Esophagus squamous epithelium (tissue), 4 donors: ENCODE data around the gene RFTN1.

Experiments used
- POLR2A ChIP-seq, 4 donors: fragments of 450-650 bp; IDR thresholded peaks; one replicate each; pipeline ENCODE4 v1.6.1; 2017; ENCODE audit warnings: antibody characterized with exemption in 4 of 4, mild to moderate bottlenecking in 4 of 4, moderate library complexity in 3 of 4
- TF ChIP-seq, protein P1 (sequence below), 6 experiments: fragments of 450-650 bp in 4 of 6; fragments of 200-600 bp in 2 of 6; sonication (generic) in 2 of 6; IDR thresholded peaks; one replicate each; pipeline ENCODE4 v1.5.1; 2016 to 2019; ENCODE audit warnings: antibody characterized with exemption in 6 of 6, mild to moderate bottlenecking in 4 of 6, moderate library complexity in 4 of 6

DNA sequence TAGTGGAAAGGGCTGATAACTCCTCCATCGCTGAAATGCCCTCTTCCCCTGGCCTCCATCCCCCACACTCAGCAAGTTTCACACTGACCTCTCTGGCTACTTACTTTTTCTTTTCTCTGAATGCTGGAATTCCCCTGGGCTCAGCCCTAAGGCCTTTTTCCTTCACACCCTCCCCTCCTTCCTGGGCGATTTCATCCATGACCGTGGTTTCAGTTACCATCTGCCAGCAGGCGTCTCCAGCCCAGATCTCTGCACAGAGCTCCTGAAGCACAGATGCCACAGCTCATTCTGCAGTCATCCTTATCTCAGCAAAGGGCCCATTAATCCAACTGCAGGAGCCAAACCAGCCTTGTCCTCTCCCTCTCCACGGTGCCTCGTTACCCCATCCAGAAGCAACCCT is 114.0 kb downstream of the RFTN1 start:
- TF ChIP-seq, protein P1, sequence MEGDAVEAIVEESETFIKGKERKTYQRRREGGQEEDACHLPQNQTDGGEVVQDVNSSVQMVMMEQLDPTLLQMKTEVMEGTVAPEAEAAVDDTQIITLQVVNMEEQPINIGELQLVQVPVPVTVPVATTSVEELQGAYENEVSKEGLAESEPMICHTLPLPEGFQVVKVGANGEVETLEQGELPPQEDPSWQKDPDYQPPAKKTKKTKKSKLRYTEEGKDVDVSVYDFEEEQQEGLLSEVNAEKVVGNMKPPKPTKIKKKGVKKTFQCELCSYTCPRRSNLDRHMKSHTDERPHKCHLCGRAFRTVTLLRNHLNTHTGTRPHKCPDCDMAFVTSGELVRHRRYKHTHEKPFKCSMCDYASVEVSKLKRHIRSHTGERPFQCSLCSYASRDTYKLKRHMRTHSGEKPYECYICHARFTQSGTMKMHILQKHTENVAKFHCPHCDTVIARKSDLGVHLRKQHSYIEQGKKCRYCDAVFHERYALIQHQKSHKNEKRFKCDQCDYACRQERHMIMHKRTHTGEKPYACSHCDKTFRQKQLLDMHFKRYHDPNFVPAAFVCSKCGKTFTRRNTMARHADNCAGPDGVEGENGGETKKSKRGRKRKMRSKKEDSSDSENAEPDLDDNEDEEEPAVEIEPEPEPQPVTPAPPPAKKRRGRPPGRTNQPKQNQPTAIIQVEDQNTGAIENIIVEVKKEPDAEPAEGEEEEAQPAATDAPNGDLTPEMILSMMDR (IDR thresholded peaks at IDR 0.05), result no peak
- TF ChIP-seq POLR2A (IDR thresholded peaks at IDR 0.05), result no peak
